HG03139 (cell line): ENCODE results near the gene FRY.

ENCODE experiments used
- ATAC-seq: cut with Tn5 transposase; IDR thresholded peaks from one replicate; pipeline ENCODE4 v1.9.1; 2021; ENCODE audit not compliant: unreplicated experiment

The FRY gene

GRCh38 chr13:32165796-32166195 is 134.2 kb downstream of the FRY start:
- no peak for ATAC-seq

DNA sequence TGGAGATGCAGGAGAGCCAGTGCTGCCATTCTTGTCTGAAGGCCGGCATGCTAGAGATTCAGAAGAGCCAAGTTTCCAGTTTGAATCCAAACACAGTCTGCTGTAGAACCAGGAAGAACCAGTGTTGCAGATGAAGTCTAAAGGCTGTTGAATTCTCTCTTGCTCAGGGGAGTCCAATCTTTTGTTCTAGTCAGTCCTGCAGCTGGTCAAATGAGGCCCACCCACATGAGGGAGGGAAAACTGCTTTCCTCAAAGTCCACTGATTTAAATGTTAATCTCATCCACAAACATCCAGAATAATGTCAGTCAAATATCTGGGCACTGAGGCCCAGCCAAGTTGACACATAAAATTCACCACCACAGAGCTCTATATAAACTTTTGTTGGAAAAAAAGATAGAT is 136.6 kb downstream of the FRY start:
- no peak for ATAC-seq

DNA sequence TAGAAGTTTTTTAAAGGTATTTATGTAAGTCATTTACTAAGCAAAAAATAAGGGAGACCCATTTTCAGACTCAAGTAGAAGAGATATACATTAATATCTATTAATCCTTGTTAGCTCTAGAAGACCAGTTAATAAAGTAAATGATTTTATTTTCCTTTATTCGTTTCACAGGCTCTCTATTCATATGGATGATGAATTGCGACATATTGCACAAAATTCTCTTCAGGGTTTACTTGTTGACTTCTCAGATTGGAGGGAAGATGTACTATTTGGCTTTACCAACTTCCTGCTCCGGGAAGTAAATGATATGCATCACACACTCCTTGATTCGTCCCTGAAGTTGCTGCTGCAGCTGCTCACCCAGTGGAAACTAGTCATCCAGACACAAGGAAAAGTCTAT is 139.3 kb downstream of the FRY start:
- no peak for ATAC-seq

GRCh38 chr13:32173881-32174280 is 142.3 kb downstream of the FRY start:
- ATAC-seq = no peak

GRCh38 chr13:32174366-32174765 is 142.8 kb downstream of the FRY start:
- no peak for ATAC-seq

- ATAC-seq = no peak
Measured at GRCh38 chr13:32175307-32175706, 143.7 kb downstream of the FRY start.

- no peak for ATAC-seq
Measured at GRCh38 chr13:32175943-32176342, 144.4 kb downstream of the FRY start.

DNA sequence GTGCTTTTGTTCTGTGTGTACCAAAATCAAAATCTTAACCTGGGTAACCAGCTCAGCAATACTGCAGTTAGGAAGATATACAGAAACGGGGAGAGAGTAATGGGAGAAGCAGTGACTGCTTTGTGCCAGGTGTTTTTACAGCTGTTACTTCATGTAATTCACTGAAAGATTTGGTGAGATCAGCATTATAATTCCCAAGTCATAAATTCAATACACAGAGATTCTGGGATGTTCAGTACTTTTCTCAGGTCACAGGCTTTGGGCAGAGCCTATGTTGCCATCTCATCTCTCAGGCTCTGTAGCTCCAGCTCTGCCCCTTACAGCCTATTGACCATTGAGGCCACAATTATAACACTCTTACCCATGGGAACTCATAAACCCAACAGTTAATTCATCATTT is 145.1 kb downstream of the FRY start:
- no peak for ATAC-seq

GRCh38 chr13:32178763-32179162 is 147.2 kb downstream of the FRY start:
- no peak for ATAC-seq

GRCh38 chr13:32179708-32180107 is 148.1 kb downstream of the FRY start:
- ATAC-seq = no peak

- no peak for ATAC-seq
Measured at GRCh38 chr13:32187651-32188050, 156.1 kb downstream of the FRY start.

GRCh38 chr13:32191452-32191998 is 160.0 kb downstream of the FRY start:
- no peak for ATAC-seq

- no peak for ATAC-seq
Measured at GRCh38 chr13:32195713-32196112, 164.1 kb downstream of the FRY start.

GRCh38 chr13:32199168-32199567 is 167.6 kb downstream of the FRY start:
- no peak for ATAC-seq

DNA sequence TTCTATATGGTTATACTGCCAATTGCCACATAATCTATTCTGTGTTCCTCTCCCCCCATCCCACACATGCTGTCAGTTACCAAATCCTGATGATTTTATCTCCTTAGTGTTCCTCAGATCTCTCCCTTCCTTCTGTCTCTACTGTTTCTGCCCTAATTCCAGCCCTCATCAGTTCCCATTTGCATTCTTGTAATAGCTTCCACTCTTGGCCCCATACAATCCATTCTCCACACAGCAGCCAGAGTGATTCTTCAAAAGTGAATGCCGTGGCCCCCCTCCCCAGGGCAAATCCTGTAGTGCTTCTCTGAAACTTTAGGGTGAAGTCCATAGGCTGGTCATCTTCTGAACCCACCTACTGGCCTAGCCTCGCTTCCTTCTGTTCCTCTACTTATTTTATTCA is 169.2 kb downstream of the FRY start:
- ATAC-seq = no peak

DNA sequence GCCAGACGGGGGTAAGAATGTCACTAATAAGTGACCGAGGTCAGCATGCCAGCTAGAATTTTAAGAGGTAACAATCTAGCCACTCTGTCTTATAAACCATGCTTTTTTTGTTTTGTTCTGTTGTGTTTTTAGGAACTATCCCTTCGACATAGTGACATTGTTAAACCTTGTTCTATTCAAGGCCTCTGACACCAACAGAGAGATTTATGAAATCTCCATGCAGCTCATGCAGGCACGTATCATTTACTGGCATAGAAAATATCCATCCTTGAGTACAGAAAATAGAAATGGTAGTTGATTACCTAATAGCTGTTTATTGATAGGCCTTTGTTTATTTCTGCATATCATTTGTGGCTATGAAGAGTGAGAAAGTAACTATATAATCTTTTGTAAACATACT is 170.2 kb downstream of the FRY start:
- ATAC-seq = no peak

DNA sequence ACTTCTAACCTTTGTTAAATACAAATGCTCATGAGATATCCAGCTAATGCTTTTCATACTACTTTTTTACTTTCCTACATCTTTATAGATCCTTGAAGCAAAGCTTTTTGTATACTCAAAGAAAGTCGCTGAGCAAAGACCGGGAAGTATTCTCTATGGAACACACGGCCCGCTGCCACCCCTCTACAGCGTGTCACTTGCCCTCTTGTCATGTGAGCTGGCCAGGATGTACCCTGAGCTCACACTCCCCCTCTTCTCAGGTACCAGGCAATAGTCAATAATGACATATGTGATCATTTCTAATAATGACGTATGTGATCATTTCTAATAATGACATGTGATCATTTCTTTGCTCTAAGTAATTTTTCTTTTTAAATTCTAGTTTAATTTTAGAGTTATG is 170.7 kb downstream of the FRY start:
- ATAC-seq = no peak

GRCh38 chr13:32203221-32203620 is 171.6 kb downstream of the FRY start:
- no peak for ATAC-seq

GRCh38 chr13:32203736-32204135 is 172.2 kb downstream of the FRY start:
- no peak for ATAC-seq

- no peak for ATAC-seq
Measured at GRCh38 chr13:32205431-32206096, 174.0 kb downstream of the FRY start.

DNA sequence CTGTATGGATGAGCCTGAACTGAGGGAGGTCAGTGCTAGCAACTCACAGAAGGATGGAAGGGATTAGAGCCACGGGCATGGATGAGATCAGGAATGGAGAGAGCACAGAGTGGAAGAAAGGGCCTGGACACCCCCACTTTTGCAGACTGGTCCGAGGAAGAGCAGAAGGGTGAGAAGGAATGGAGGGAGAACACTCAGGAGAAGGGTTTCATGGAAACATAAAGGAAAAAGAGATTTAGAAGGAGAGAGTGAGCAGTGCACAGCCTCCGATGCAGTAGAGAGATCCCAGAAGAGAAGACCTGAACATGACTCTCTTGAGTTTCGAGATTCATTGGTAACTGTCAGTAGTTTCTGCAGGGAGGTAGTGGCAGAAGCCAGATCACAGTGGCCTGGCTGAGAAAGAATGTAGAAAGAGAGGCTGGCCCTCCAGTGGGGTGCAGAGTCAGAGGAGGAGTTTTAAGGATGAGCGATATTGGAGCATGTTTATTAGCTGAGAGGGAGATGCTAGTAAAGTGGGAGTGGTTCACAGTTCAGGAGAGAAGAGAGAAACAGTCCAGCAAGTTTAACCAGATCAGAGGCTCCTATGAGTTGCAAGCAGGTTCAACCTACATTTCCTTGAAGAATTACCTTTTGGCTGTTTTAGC is 174.6 kb downstream of the FRY start:
- no peak for ATAC-seq

- ATAC-seq = no peak
Measured at GRCh38 chr13:32208860-32209259, 177.3 kb downstream of the FRY start.

DNA sequence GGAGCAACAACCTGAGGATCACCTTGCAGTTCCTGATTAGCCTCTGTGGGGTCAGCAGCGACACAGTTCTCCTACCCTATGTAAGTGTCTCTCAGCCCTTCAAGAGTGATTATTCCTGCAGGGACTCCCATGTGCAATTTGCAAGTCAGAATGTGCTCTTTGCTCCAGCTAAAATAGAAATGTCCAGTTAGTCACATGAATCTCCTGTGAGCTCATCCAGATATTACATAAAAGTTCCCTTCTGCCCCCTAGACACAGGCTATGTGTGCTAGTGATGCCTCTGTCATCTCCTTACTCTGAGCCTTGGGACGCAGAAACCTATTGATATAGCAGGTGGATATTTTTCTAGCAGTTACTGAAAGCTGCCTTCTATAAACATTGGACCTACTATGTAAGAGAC is 178.1 kb downstream of the FRY start:
- ATAC-seq = no peak
